Hematopoietic multipotent progenitor cell treated with erythropoietin and hydrocortisone succinate and interleukin-3 and kit ligand, for 8 days (in vitro differentiated cells): Measurements from ENCODE around the gene OCSTAMP.

Source experiments
- DNase-seq: peaks from one replicate; pipeline ENCODE4 v3.0.0-alpha.2; 2015

OCSTAMP gene

GRCh38 chr20:46573234-46573633 lies 22.8 kb upstream of the OCSTAMP start:
- no peak for DNase-seq

DNA sequence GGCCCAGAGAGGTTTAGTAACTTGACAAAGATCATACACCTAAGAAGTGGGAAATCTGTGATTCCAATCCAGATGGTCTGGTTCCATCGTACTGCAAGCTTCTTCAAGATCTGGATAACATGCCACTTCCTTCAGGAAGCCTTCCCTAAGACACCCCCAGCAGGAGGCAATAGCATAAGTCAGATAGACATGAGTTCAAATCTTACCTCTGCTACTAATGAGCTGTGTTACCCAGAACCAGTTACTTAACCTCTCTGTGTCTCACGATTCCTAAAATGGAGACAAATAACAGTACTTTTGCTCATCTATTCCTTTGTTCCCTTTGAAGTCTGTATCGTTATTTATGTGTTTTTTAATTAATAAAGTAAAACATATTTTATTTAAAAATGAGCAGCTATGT lies 22.3 kb upstream of the OCSTAMP start:
- no peak for DNase-seq

- DNase-seq, result no peak
Observed at GRCh38 chr20:46572153-46572552, 21.7 kb upstream of the OCSTAMP start.

DNA sequence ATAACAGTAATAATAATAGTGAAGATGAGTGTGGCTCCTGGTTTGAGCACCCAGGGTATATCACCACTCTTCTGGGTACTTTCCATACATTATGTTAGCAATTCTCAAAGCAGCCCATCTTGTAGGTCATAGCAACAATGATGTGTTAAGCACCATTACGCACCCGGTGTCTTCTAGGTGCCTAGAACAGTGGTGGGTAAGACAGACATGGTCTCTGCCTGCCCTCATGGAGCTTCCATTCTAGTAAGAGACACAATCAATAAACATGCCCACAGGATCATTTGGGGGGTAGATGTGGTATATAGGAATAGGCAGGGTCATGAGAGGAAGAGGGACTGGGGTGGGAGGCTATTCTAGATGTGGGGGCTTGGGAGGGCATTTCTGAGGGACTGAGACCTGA lies 21.0 kb upstream of the OCSTAMP start:
- DNase-seq, result no peak

- DNase-seq, result no peak
Observed at GRCh38 chr20:46570956-46571355, 20.5 kb upstream of the OCSTAMP start.

DNA sequence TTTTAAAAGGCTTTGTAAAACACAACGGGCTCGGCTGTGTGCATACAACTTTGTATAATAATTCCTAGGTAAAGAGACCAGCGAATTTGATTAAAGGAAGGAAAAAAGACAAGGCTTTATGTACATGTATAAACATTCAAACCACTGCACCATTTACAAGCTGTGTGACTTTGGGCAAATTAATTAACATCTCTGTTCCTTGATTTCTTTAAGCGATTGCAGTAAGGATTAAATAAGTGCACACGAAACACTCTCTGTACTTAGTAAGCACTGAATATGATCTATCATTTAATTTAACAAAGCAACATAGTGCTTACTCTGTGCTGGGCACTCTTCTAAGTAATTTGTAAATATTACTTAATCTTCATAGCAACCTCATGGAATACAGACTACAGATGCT lies 19.5 kb upstream of the OCSTAMP start:
- no peak for DNase-seq

DNA sequence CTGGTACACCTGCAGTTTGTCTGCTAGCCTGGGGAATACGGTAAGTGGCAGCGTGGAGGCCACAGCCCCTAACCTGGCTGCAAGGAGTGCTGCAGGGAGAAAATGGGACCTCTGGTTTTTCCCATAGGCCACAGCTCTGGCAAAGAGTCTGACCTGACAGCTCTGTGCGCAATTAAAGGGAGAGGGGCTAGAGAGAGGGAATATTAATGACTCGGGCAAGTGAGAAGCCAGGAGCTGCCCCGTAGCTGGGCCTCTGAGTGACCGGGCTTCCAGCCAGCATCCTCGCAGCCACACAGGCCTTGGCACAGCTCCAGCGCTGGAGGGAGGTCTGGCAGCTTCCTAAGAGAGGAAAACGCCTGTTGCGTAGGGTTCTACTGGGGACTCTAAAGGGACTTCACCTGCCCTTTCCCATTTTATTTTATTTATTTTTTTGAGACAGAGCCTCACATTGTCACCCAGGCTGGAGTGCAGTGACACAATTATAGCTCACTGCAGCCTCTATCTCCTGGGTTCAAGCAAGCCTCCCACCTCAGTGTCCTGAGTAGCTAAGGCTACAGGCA lies 18.2 kb upstream of the OCSTAMP start:
- peak; percentile 89 for DNase-seq

GRCh38 chr20:46566125-46566524 lies 15.7 kb upstream of the OCSTAMP start:
- DNase-seq, result no peak

DNA sequence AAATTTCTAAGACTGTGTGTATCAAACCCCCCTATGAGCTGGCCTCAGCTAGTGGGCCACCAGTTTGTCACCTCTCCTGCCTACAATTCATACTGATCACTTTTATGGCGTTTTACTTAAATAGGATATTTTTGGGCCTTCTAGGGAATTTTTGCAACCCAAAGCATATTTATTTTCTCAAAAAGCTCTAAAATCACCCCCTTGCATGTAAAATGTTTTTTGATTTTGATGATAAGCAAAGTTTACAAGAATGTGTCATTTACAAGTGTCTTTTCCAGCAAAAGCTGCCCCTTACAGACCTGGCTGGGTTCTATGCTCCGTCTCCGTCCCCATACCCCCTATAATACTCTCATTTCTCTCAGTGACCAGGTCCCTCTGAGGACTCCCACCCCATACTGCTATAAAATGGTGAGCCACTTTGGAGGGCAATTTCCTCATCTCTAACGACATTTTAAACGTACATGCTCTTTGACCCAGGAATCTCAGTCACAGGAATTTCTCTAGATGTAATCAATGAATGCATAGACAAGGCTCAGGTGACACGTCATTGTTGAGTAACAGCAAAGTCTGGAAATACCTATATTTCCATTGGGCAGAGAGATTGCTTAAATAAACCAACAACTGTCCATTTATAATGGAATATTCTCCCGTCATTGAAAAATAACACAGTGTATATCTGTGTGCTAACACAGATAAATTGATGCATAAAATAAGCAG lies 13.9 kb upstream of the OCSTAMP start:
- DNase-seq, result no peak

- DNase-seq, result peak; percentile 45
Observed at GRCh38 chr20:46563860-46564221, 13.4 kb upstream of the OCSTAMP start.

DNA sequence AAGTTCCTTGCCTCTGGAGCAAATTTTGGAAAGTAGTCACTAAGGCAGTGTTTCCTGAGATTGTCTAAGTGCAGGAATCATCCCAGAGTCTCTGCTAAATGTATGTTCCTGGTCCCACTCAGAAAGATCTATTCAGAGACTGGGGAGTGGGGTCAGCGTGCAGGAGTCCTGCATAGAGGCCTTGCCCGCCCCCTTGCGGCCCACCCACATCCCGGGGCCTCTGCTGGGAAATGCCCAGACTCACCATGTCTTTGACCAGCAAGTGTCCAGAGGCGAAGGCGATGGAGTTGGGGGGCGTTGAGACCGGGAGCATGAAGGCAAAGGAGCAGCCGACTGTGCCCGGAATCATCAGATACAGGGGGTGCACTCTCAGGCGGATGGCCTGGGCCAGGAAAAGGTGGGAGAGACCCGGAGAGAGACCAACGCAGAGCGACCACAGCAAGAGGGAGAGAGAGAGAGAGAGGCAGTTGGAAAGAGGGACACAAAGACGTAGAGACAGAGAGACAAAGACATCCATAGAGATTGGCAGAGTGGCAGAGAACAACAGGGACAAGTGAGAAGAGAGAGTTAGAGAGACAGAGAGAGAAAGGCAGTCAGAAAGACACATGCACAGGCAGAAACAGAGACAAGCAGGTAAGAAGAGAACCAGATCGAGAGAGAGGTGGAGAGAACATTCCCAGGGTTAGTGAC lies 12.9 kb upstream of the OCSTAMP start:
- no peak for DNase-seq

DNA sequence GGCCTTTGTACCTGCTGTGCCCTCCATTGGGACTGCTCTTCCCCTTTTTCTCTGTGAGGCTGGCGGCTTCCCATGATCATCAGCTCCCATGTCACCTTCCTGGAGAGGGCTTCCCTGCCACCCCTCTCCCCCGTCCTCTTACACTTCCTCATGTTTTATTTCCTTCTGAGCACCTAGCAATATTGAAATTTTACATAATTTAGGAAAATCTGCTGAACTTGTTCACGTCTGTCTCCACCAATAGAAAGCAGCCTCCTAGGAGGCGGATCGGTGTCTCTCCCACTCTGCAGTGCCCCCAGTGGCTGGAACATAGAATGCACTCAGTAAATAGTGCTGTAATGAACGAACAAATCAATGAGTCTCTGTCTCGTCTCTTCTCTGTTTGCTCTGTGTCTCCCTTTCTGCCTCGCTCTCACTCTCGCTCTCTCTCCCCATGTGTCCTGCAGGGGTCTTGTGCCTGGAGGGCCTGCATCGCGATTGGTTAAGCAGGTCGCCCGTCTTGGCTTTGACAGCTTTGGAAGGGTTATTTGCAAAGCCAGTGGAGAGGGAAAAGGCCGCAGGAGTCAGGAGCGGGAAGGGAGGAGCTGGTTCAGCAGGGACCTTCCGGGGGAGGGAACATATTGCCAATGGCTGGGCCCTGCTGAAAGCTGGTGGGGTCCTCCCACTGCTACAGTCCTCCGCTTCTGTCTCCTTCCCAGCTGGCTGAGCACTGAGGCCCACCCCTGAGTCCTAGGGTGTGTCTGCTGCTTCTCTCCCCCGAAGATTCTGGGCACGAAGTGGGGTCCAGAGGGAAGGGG lies 12.1 kb upstream of the OCSTAMP start:
- peak; percentile 80 for DNase-seq

DNA sequence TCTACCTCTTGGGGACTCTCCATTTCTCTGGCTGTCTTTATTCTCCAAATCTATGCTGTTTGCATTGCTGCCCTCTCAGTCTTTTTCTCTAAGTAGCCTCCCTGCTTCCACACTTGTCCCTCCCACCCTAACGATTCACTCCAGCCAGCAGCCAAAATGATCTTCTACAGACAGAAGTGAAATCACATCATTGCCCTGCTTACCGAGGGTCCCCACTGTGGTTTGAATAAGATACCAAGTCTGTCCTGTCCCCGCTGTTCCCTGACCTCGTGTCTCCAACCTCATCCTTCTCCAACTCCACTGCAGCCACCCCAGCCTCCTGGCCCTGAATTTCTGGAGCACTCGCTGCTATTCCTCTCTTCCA lies 11.5 kb upstream of the OCSTAMP start:
- DNase-seq, result no peak

- peak; percentile 60 for DNase-seq
Observed at GRCh38 chr20:46559685-46560440, 9.4 kb upstream of the OCSTAMP start.

- no peak for DNase-seq
Observed at GRCh38 chr20:46559001-46559400, 8.5 kb upstream of the OCSTAMP start.

GRCh38 chr20:46558511-46558959 lies 8.1 kb upstream of the OCSTAMP start:
- DNase-seq, result no peak

- no peak for DNase-seq
Observed at GRCh38 chr20:46557231-46557956, 6.9 kb upstream of the OCSTAMP start.

DNA sequence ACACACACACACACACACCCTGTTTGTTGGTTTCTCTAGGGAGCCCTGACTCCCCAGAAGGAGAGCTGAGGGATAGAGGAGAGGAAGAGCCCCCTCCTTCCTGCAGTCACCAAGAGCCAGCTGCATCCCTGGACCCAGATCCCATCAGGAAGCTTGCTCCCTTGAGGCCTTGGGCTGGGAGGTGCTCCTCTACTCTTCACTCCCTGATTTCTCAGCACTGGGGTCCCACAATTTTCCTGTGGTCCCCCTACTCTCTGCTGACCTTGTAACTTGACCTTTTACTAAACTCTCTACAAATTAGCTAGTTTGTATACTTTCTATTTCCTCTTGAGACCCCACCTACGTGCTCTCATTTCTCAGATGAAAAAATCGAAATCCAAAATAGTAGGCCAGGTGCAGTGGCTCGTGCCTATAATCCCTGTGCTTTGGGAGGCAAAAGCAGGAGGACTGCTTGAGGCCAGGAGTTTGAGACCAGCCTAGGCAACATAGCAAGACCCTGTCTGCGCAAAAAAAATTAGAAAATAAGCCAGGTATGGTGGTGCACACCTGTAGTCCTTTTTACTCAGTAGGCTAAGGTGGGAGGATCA lies 5.0 kb upstream of the OCSTAMP start:
- DNase-seq, result no peak

GRCh38 chr20:46554828-46555227 lies 4.4 kb upstream of the OCSTAMP start:
- DNase-seq, result no peak

- DNase-seq, result no peak
Observed at GRCh38 chr20:46553926-46554325, 3.5 kb upstream of the OCSTAMP start.
